ENCODE results near the gene FAM25C. TPM values are rescaled to one million over a fixed set of nuclear protein-coding genes. Genes with fewer than 3 reads are reported as not detected.

Gene FAM25C
- total RNA-seq, 1 experiment from 2014 or later: not detected

Other genes with a start within 250 kb of the FAM25C start
- 0.37 TPM for gene SYT15B, start 236.2 kb downstream of the FAM25C start, total RNA-seq (2021; ENCODE audit: unreplicated experiment)
- gene NPY4R2, start 81.1 kb downstream of the FAM25C start, total RNA-seq (2021; ENCODE audit: unreplicated experiment): not detected

Measured in HCT116 (cell line).